Measurements from ENCODE around the gene PTPRM.

PTPRM gene

GRCh38 chr18:7598167-7599047 is 31.3 kb downstream of the PTPRM start:
- in situ Hi-C loops (cut with MboI; ENCODE audit: low sequenced_read_pairs) = no loop called here

- in situ Hi-C loops (cut with MboI; ENCODE audit: low sequenced_read_pairs) = no loop called here
Measured at GRCh38 chr18:7600036-7600435, 32.9 kb downstream of the PTPRM start.

- in situ Hi-C loops (cut with MboI; ENCODE audit: low sequenced_read_pairs) = no loop called here
Measured at GRCh38 chr18:7600528-7601245, 33.6 kb downstream of the PTPRM start.

GRCh38 chr18:7601246-7601615 is 34.1 kb downstream of the PTPRM start:
- in situ Hi-C loops (cut with MboI; ENCODE audit: low sequenced_read_pairs) = no loop called here

GRCh38 chr18:7601936-7602335 is 34.8 kb downstream of the PTPRM start:
- in situ Hi-C loops (cut with MboI; ENCODE audit: low sequenced_read_pairs) = no loop called here

GRCh38 chr18:7603259-7604000 is 36.3 kb downstream of the PTPRM start:
- in situ Hi-C loops (cut with MboI; ENCODE audit: low sequenced_read_pairs) = no loop called here

GRCh38 chr18:7604361-7604760 is 37.2 kb downstream of the PTPRM start:
- in situ Hi-C loops (cut with MboI; ENCODE audit: low sequenced_read_pairs) = no loop called here

- in situ Hi-C loops (cut with MboI; ENCODE audit: low sequenced_read_pairs) = no loop called here
Measured at GRCh38 chr18:7605705-7606104, 38.6 kb downstream of the PTPRM start.

- in situ Hi-C loops (cut with MboI; ENCODE audit: low sequenced_read_pairs) = no loop called here
Measured at GRCh38 chr18:7607540-7608173, 40.5 kb downstream of the PTPRM start.

GRCh38 chr18:7608174-7608550 is 41.0 kb downstream of the PTPRM start:
- in situ Hi-C loops (cut with MboI; ENCODE audit: low sequenced_read_pairs) = no loop called here

GRCh38 chr18:7608781-7609201 is 41.7 kb downstream of the PTPRM start:
- in situ Hi-C loops (cut with MboI; ENCODE audit: low sequenced_read_pairs) = no loop called here

GRCh38 chr18:7609617-7610016 is 42.5 kb downstream of the PTPRM start:
- in situ Hi-C loops (cut with MboI; ENCODE audit: low sequenced_read_pairs) = no loop called here

- in situ Hi-C loops (cut with MboI; ENCODE audit: low sequenced_read_pairs) = no loop called here
Measured at GRCh38 chr18:7614042-7614441, 46.9 kb downstream of the PTPRM start.

GRCh38 chr18:7615840-7616239 is 48.7 kb downstream of the PTPRM start:
- in situ Hi-C loops (cut with MboI; ENCODE audit: low sequenced_read_pairs) = no loop called here

GRCh38 chr18:7616661-7617060 is 49.5 kb downstream of the PTPRM start:
- in situ Hi-C loops (cut with MboI; ENCODE audit: low sequenced_read_pairs) = no loop called here

- in situ Hi-C loops (cut with MboI; ENCODE audit: low sequenced_read_pairs) = no loop called here
Measured at GRCh38 chr18:7617738-7618422, 50.8 kb downstream of the PTPRM start.

- in situ Hi-C loops (cut with MboI; ENCODE audit: low sequenced_read_pairs) = no loop called here
Measured at GRCh38 chr18:7618891-7619442, 51.9 kb downstream of the PTPRM start.

- in situ Hi-C loops (cut with MboI; ENCODE audit: low sequenced_read_pairs) = no loop called here
Measured at GRCh38 chr18:7619676-7620075, 52.6 kb downstream of the PTPRM start.

GRCh38 chr18:7622721-7623120 is 55.6 kb downstream of the PTPRM start:
- in situ Hi-C loops (cut with MboI; ENCODE audit: low sequenced_read_pairs) = no loop called here

GRCh38 chr18:7623681-7624080 is 56.6 kb downstream of the PTPRM start:
- in situ Hi-C loops (cut with MboI; ENCODE audit: low sequenced_read_pairs) = no loop called here

Data from HL-60/S4 (cell line).